NCI-H2196 (cell line): ENCODE measurements around the gene C4orf51.

ENCODE experiments used
- DNase-seq: peaks from one replicate; lab custom pipeline; 2025; ENCODE audit not compliant: unreplicated experiment; lab: John Stamatoyannopoulos, UW

The C4orf51 gene

GRCh38 chr4:145755802-145756201, 75.9 kb downstream of the C4orf51 start:
- DNase-seq = no peak

- no peak for DNase-seq
Observed at GRCh38 chr4:145756244-145756643, 76.3 kb downstream of the C4orf51 start.

- no peak for DNase-seq
Observed at GRCh38 chr4:145757188-145757587, 77.2 kb downstream of the C4orf51 start.

GRCh38 chr4:145760176-145760575, 80.2 kb downstream of the C4orf51 start:
- DNase-seq = no peak

- no peak for DNase-seq
Observed at GRCh38 chr4:145760961-145761929, 81.3 kb downstream of the C4orf51 start.

GRCh38 chr4:145762719-145763118, 82.8 kb downstream of the C4orf51 start:
- no peak for DNase-seq

GRCh38 chr4:145763399-145763798, 83.5 kb downstream of the C4orf51 start:
- no peak for DNase-seq

- no peak for DNase-seq
Observed at GRCh38 chr4:145766273-145766672, 86.3 kb downstream of the C4orf51 start.

- no peak for DNase-seq
Observed at GRCh38 chr4:145769450-145770037, 89.6 kb downstream of the C4orf51 start.

GRCh38 chr4:145770124-145770523, 90.2 kb downstream of the C4orf51 start:
- DNase-seq = no peak

- no peak for DNase-seq
Observed at GRCh38 chr4:145772347-145772746, 92.4 kb downstream of the C4orf51 start.

GRCh38 chr4:145773581-145774234, 93.8 kb downstream of the C4orf51 start:
- no peak for DNase-seq

GRCh38 chr4:145774473-145774872, 94.5 kb downstream of the C4orf51 start:
- DNase-seq = no peak

GRCh38 chr4:145775406-145775805, 95.5 kb downstream of the C4orf51 start:
- no peak for DNase-seq

- no peak for DNase-seq
Observed at GRCh38 chr4:145776208-145776607, 96.3 kb downstream of the C4orf51 start.

GRCh38 chr4:145779319-145779801, 99.4 kb downstream of the C4orf51 start:
- no peak for DNase-seq

- DNase-seq = no peak
Observed at GRCh38 chr4:145781351-145781750, 101.4 kb downstream of the C4orf51 start.
